Trophoblast cell (in vitro differentiated cells and primary cell): ENCODE results near the gene COA1.

Experiments used
- DNase-seq, 2 donors: peaks; one replicate each; pipeline ENCODE4 v3.0.0-alpha.2; 2016
- H2AFZ ChIP-seq: 2 replicates; pipeline ENCODE4 v1.6.1; 2013; ENCODE audit warnings: low read length, moderate library complexity, mild to moderate bottlenecking; ENCODE audit not compliant: insufficient read depth, poor library complexity
- H2AK5ac ChIP-seq: 2 replicates; pipeline ENCODE4 v1.6.1; 2013; ENCODE audit warnings: mild to moderate bottlenecking, low read length
- H2BK120ac ChIP-seq: 2 replicates; pipeline ENCODE4 v1.6.1; 2013; ENCODE audit warnings: low read length, mild to moderate bottlenecking, moderate library complexity; ENCODE audit not compliant: insufficient read depth, poor library complexity
- H2BK12ac ChIP-seq: 2 replicates; pipeline ENCODE4 v1.6.1; 2013; ENCODE audit warnings: mild to moderate bottlenecking, low read length, moderate library complexity
- H2BK5ac ChIP-seq: 2 replicates; pipeline ENCODE4 v1.6.1; 2013; ENCODE audit warnings: low read length, low read depth, moderate library complexity, mild to moderate bottlenecking; ENCODE audit not compliant: poor library complexity
- H3K14ac ChIP-seq: 2 replicates; pipeline ENCODE4 v1.6.1; 2013; ENCODE audit warnings: mild to moderate bottlenecking, low read length
- H3K18ac ChIP-seq: 2 replicates; pipeline ENCODE4 v1.6.1; 2013; ENCODE audit warnings: mild to moderate bottlenecking, low read length
- H3K23ac ChIP-seq: 2 replicates; pipeline ENCODE4 v1.6.1; 2013; ENCODE audit warnings: low read length
- H3K27ac ChIP-seq: 2 replicates; pipeline ENCODE4 v1.5.1; 2013; ENCODE audit warnings: low read depth, mild to moderate bottlenecking, inconsistent platforms, low read length, moderate library complexity
- H3K27me3 ChIP-seq: 2 replicates; pipeline ENCODE4 v1.6.1; 2013; ENCODE audit warnings: inconsistent platforms, mild to moderate bottlenecking, low read length, moderate library complexity; ENCODE audit not compliant: insufficient read depth
- H3K36me3 ChIP-seq, 2 experiments: 1 replicate in 1 of 2; 2 replicates in 1 of 2; pipeline ENCODE4 v1.6.1; 2013; ENCODE audit warnings: low read length in 2 of 2, mild to moderate bottlenecking in 2 of 2, moderate library complexity in 1 of 2; ENCODE audit not compliant: insufficient read depth in 2 of 2, control insufficient read depth in 1 of 2
- H3K4ac ChIP-seq: 2 replicates; pipeline ENCODE4 v1.6.1; 2013; ENCODE audit warnings: low read depth, mild to moderate bottlenecking, low read length, moderate library complexity
- H3K4me1 ChIP-seq, 2 experiments: 1 replicate in 1 of 2; 2 replicates in 1 of 2; pipeline ENCODE4 v1.6.1; 2013; ENCODE audit warnings: low read length in 2 of 2, mild to moderate bottlenecking in 2 of 2, moderate library complexity in 1 of 2; ENCODE audit not compliant: insufficient read depth in 2 of 2, control insufficient read depth in 1 of 2
- H3K4me2 ChIP-seq: 2 replicates; pipeline ENCODE4 v1.6.1; 2013; ENCODE audit warnings: inconsistent platforms, mild to moderate bottlenecking, low read length, moderate library complexity
- H3K4me3 ChIP-seq: 2 replicates; pipeline ENCODE4 v1.5.1; 2013; ENCODE audit warnings: mild to moderate bottlenecking, low read depth, low read length, inconsistent platforms
- H3K79me1 ChIP-seq: one replicate; pipeline ENCODE4 v1.6.1; 2013; ENCODE audit warnings: low read length
- H3K79me2 ChIP-seq: 2 replicates; pipeline ENCODE4 v1.6.1; 2013; ENCODE audit warnings: low read length, mild to moderate bottlenecking; ENCODE audit not compliant: control insufficient read depth, insufficient read depth, poor library complexity
- H3K9ac ChIP-seq: 2 replicates; pipeline ENCODE4 v1.6.1; 2013; ENCODE audit warnings: mild to moderate bottlenecking, low read length
- H3K9me3 ChIP-seq: 2 replicates; pipeline ENCODE4 v1.6.1; 2013; ENCODE audit warnings: low read depth, mild to moderate bottlenecking, control low read depth, inconsistent platforms, low read length; ENCODE audit not compliant: insufficient read depth
- H4K12ac ChIP-seq: 2 replicates; pipeline ENCODE4 v1.6.1; 2013; ENCODE audit warnings: low read depth, mild to moderate bottlenecking, low read length, moderate library complexity
- H4K8ac ChIP-seq: 2 replicates; pipeline ENCODE4 v1.6.1; 2013; ENCODE audit warnings: low read depth, mild to moderate bottlenecking, low read length, moderate library complexity
- H4K91ac ChIP-seq: one replicate; pipeline ENCODE4 v1.6.1; 2013; ENCODE audit warnings: low read depth, mild to moderate bottlenecking, low read length, moderate library complexity
- WGBS: extraction: QIAGEN DNeasy Blood & Tissue Kit; methylation state at CpG from one replicate; pipeline ENCODE4 v1.1.7; 2013; ENCODE audit warnings: missing lambda C conversion rate; ENCODE audit not compliant: insufficient read length, insufficient coverage; ENCODE audit errors: extremely low coverage; 5-methylcytosine and 5-hydroxymethylcytosine counted together

COA1 gene

GRCh38 chr7:43753271-43753810 is 24.0 kb upstream of the COA1 start:
- H3K4me2 ChIP-seq = no peak overlapping the region
- no peak overlapping the region for H3K18ac ChIP-seq
- no peak overlapping the region for H3K4ac ChIP-seq
- no peak overlapping the region for H3K14ac ChIP-seq
- no peak overlapping the region for H4K91ac ChIP-seq
- no peaks in the 10 kb centered on the region for H3K36me3 ChIP-seq
- no peak overlapping the region for H3K27ac ChIP-seq
- no peak overlapping the region for H2AK5ac ChIP-seq
- no peak overlapping the region for H3K9ac ChIP-seq
- no CpG with 5 or more reads among the region's 1 CpG for WGBS
- DNase-seq = no peak
- H3K4me1 ChIP-seq = peaks cover 4% of the 10 kb centered on the region in 2 experiments
- H2AFZ ChIP-seq = no peak overlapping the region
- H2BK5ac ChIP-seq = no peak overlapping the region
- no peak overlapping the region for H3K23ac ChIP-seq
- H4K8ac ChIP-seq = no peak overlapping the region
- H2BK12ac ChIP-seq = no peak overlapping the region
- peaks cover 3% of the 10 kb centered on the region for H3K79me1 ChIP-seq
- no peak overlapping the region for H2BK120ac ChIP-seq
- H3K79me2 ChIP-seq = no peaks in the 10 kb centered on the region
- H4K12ac ChIP-seq = no peak overlapping the region
- H3K27me3 ChIP-seq = peaks cover 6% of the 10 kb centered on the region
- peaks cover 2% of the 10 kb centered on the region for H3K9me3 ChIP-seq
- no peak overlapping the region for H3K4me3 ChIP-seq

- Histone ChIP-seq H3K4me3 (no peak overlapping the region), H2BK12ac (no peak overlapping the region), H3K9me3 (peaks cover 2% of the 10 kb centered on the region), H4K12ac (no peak overlapping the region), H3K18ac (no peak overlapping the region), H4K91ac (no peak overlapping the region), H3K27me3 (no peaks in the 10 kb centered on the region), H2BK120ac (no peak overlapping the region), H4K8ac (no peak overlapping the region), H3K36me3 (no peaks in the 10 kb centered on the region), H3K9ac (no peak overlapping the region), H3K27ac (no peak overlapping the region), H3K23ac (no peak overlapping the region), H3K4ac (no peak overlapping the region), H3K4me1 (no peaks in the 10 kb centered on the region), H2AFZ (no peak overlapping the region), H2BK5ac (no peak overlapping the region), H3K4me2 (no peak overlapping the region), H3K79me2 (no peaks in the 10 kb centered on the region), H3K14ac (no peak overlapping the region), H2AK5ac (no peak overlapping the region), H3K79me1 (no peaks in the 10 kb centered on the region)
- no CpG with 5 or more reads among the region's 3 CpGs for WGBS
- DNase-seq = no peak
Measured at GRCh38 chr7:43752411-43752810, 23.1 kb upstream of the COA1 start.

GRCh38 chr7:43750016-43750887 is 20.9 kb upstream of the COA1 start:
- no peak overlapping the region for H4K91ac ChIP-seq
- H2BK5ac ChIP-seq = no peak overlapping the region
- H3K18ac ChIP-seq = no peak overlapping the region
- no peak overlapping the region for H3K23ac ChIP-seq
- no peak overlapping the region for H2AK5ac ChIP-seq
- H3K79me2 ChIP-seq = no peaks in the 10 kb centered on the region
- H3K4me1 ChIP-seq = no peaks in the 10 kb centered on the region
- H3K27me3 ChIP-seq = no peaks in the 10 kb centered on the region
- H4K8ac ChIP-seq = no peak overlapping the region
- no peaks in the 10 kb centered on the region for H3K79me1 ChIP-seq
- H3K4ac ChIP-seq = no peak overlapping the region
- H3K27ac ChIP-seq = no peak overlapping the region
- no CpG with 5 or more reads among the region's 14 CpGs for WGBS
- no peak overlapping the region for H4K12ac ChIP-seq
- H3K14ac ChIP-seq = no peak overlapping the region
- no peaks in the 10 kb centered on the region for H3K36me3 ChIP-seq
- no peak overlapping the region for H2BK12ac ChIP-seq
- no peak overlapping the region for H3K4me3 ChIP-seq
- no peak overlapping the region for H3K9ac ChIP-seq
- no peak for DNase-seq
- no peak overlapping the region for H2AFZ ChIP-seq
- peaks cover 2% of the 10 kb centered on the region for H3K9me3 ChIP-seq
- no peak overlapping the region for H3K4me2 ChIP-seq
- H2BK120ac ChIP-seq = no peak overlapping the region

- no CpG with 5 or more reads among the region's 5 CpGs for WGBS
- no peak overlapping the region for H4K12ac ChIP-seq
- H3K23ac ChIP-seq = no peak overlapping the region
- no peak overlapping the region for H2BK5ac ChIP-seq
- DNase-seq = no peak
- no peak overlapping the region for H3K4ac ChIP-seq
- peaks cover 2% of the 10 kb centered on the region for H3K9me3 ChIP-seq
- H3K36me3 ChIP-seq = no peaks in the 10 kb centered on the region
- no peak overlapping the region for H4K8ac ChIP-seq
- H3K79me1 ChIP-seq = no peaks in the 10 kb centered on the region
- no peak overlapping the region for H2BK12ac ChIP-seq
- H4K91ac ChIP-seq = no peak overlapping the region
- no peak overlapping the region for H2AFZ ChIP-seq
- no peak overlapping the region for H3K9ac ChIP-seq
- H3K27me3 ChIP-seq = no peaks in the 10 kb centered on the region
- H3K4me3 ChIP-seq = no peak overlapping the region
- H3K18ac ChIP-seq = no peak overlapping the region
- H3K4me1 ChIP-seq = no peaks in the 10 kb centered on the region
- no peak overlapping the region for H2AK5ac ChIP-seq
- no peak overlapping the region for H2BK120ac ChIP-seq
- H3K27ac ChIP-seq = no peak overlapping the region
- no peak overlapping the region for H3K14ac ChIP-seq
- no peaks in the 10 kb centered on the region for H3K79me2 ChIP-seq
- H3K4me2 ChIP-seq = no peak overlapping the region
Measured at GRCh38 chr7:43749383-43749940, 20.1 kb upstream of the COA1 start.
